ENCODE measurements around the gene RNF146.

RNF146 gene

GRCh38 chr6:127276331-127276730 lies 9.7 kb downstream of the RNF146 start:
- DNase-seq = no peak
- peaks cover 11% of the 10 kb centered on the region for H3K79me2 ChIP-seq (ENCODE audit: low read length)
- no peaks in the 10 kb centered on the region for H3F3A ChIP-seq (ENCODE audit: insufficient read depth, low read length)
- H3K4me1 ChIP-seq (ENCODE audit: low read length) = no peaks in the 10 kb centered on the region
- no peaks in the 10 kb centered on the region for H3K27me3 ChIP-seq (replicated peaks; ENCODE audit: insufficient read depth, low read length)
- no peaks in the 10 kb centered on the region for H4K20me1 ChIP-seq (ENCODE audit: insufficient read depth, low read length)
- no peak overlapping the region for H3K9ac ChIP-seq (ENCODE audit: low read length)
- no peak overlapping the region for H3K4me2 ChIP-seq (ENCODE audit: low read depth, low read length)
- no peaks in the 10 kb centered on the region for H3K36me3 ChIP-seq (replicated peaks; ENCODE audit: insufficient read depth, low read length)
- H3K9me2 ChIP-seq (replicated peaks; ENCODE audit: insufficient read depth, low read length) = no peaks in the 10 kb centered on the region
- no peak overlapping the region for H3K27ac ChIP-seq (ENCODE audit: low read length)
- no peak overlapping the region for H3K4me3 ChIP-seq (ENCODE audit: low read length)
- no peaks in the 10 kb centered on the region for H3K9me3 ChIP-seq (replicated peaks; ENCODE audit: insufficient read depth, low read length)
- H2AFZ ChIP-seq (ENCODE audit: low read length) = no peak overlapping the region
- TF ChIP-seq EZH2phosphoT487 (IDR thresholded peaks at IDR 0.05; ENCODE audit: low read length) (no peak), CTCF (IDR thresholded peaks at IDR 0.05; ENCODE audit: low read length) (no peak), EZH2 (optimal IDR thresholded peaks at IDR 0.05; ENCODE audit: low read depth, low read length) (no peak)

- TF ChIP-seq EZH2 (optimal IDR thresholded peaks at IDR 0.05; ENCODE audit: low read depth, low read length) = no peak
- no peak for TF ChIP-seq CTCF (IDR thresholded peaks at IDR 0.05; ENCODE audit: low read length)
- no peak for TF ChIP-seq EZH2phosphoT487 (IDR thresholded peaks at IDR 0.05; ENCODE audit: low read length)
- Histone ChIP-seq H3K9me3 (replicated peaks; ENCODE audit: insufficient read depth, low read length) (no peaks in the 10 kb centered on the region), H3K36me3 (replicated peaks; ENCODE audit: insufficient read depth, low read length) (no peaks in the 10 kb centered on the region), H3K4me3 (ENCODE audit: low read length) (no peak overlapping the region), H3F3A (ENCODE audit: insufficient read depth, low read length) (no peaks in the 10 kb centered on the region), H3K27ac (ENCODE audit: low read length) (no peak overlapping the region), H3K4me1 (ENCODE audit: low read length) (no peaks in the 10 kb centered on the region), H3K9ac (ENCODE audit: low read length) (no peak overlapping the region), H2AFZ (ENCODE audit: low read length) (no peak overlapping the region), H3K27me3 (replicated peaks; ENCODE audit: insufficient read depth, low read length) (no peaks in the 10 kb centered on the region), H3K79me2 (ENCODE audit: low read length) (no peaks in the 10 kb centered on the region), H4K20me1 (ENCODE audit: insufficient read depth, low read length) (no peaks in the 10 kb centered on the region), H3K4me2 (ENCODE audit: low read depth, low read length) (no peak overlapping the region), H3K9me2 (replicated peaks; ENCODE audit: insufficient read depth, low read length) (no peaks in the 10 kb centered on the region)
- no peak for DNase-seq
Observed at GRCh38 chr6:127277878-127278843, 11.5 kb downstream of the RNF146 start.

- H2AFZ ChIP-seq (ENCODE audit: low read length) = no peak overlapping the region
- no peak for DNase-seq
- H3K36me3 ChIP-seq (replicated peaks; ENCODE audit: insufficient read depth, low read length) = no peaks in the 10 kb centered on the region
- no peak overlapping the region for H3K4me2 ChIP-seq (ENCODE audit: low read depth, low read length)
- H3K27ac ChIP-seq (ENCODE audit: low read length) = no peak overlapping the region
- H3K9me2 ChIP-seq (replicated peaks; ENCODE audit: insufficient read depth, low read length) = no peaks in the 10 kb centered on the region
- no peaks in the 10 kb centered on the region for H3K4me1 ChIP-seq (ENCODE audit: low read length)
- no peaks in the 10 kb centered on the region for H4K20me1 ChIP-seq (ENCODE audit: insufficient read depth, low read length)
- H3K9me3 ChIP-seq (replicated peaks; ENCODE audit: insufficient read depth, low read length) = no peaks in the 10 kb centered on the region
- H3K79me2 ChIP-seq (ENCODE audit: low read length) = no peaks in the 10 kb centered on the region
- no peak overlapping the region for H3K4me3 ChIP-seq (ENCODE audit: low read length)
- no peaks in the 10 kb centered on the region for H3K27me3 ChIP-seq (replicated peaks; ENCODE audit: insufficient read depth, low read length)
- no peaks in the 10 kb centered on the region for H3F3A ChIP-seq (ENCODE audit: insufficient read depth, low read length)
- TF ChIP-seq CTCF (IDR thresholded peaks at IDR 0.05; ENCODE audit: low read length) (no peak), EZH2 (optimal IDR thresholded peaks at IDR 0.05; ENCODE audit: low read depth, low read length) (no peak), EZH2phosphoT487 (IDR thresholded peaks at IDR 0.05; ENCODE audit: low read length) (no peak)
- H3K9ac ChIP-seq (ENCODE audit: low read length) = no peak overlapping the region
Observed at GRCh38 chr6:127279815-127280214, 13.2 kb downstream of the RNF146 start.
